HCT116 (cell line): ENCODE results near the gene TMPRSS7. TPM values are rescaled to one million over a fixed set of nuclear protein-coding genes. Genes with fewer than 3 reads are reported as not detected.

Experiments
- ATAC-seq: fragments of 200-7000 bp; cut with Tn5 transposase; 2 replicates; pipeline ENCODE4 v1.9.1; 2020; ENCODE audit warnings: mild to moderate bottlenecking, moderate library complexity
- BruUV-seq: library from RNA; stranded (reverse); fragments of 400-500 nt; replicated peaks from 2 replicates; lab custom pipeline; 2021; lab: Mats Ljungman, UMichigan
- CTCF ChIA-PET: fragments of 300-600 bp; sonication (Branson Sonifier 250); formaldehyde crosslinking; loops from one replicate; lab custom pipeline; 2021; ENCODE audit warnings: antibody characterized with exemption; lab: Charles Lee
- POLR2A ChIA-PET: fragments of 300-600, 350-600 bp; sonication (Branson Sonifier 250); formaldehyde crosslinking; loops from one replicate; lab custom pipeline; 2021; ENCODE audit warnings: antibody characterized with exemption; lab: Charles Lee
- RAD21 ChIA-PET, 2 experiments: fragments of 300-600 bp; sonication (Branson Sonifier 250); formaldehyde crosslinking; loops; one replicate each; lab custom pipeline; 2023; ENCODE audit warnings: low total read pairs in 2 of 2; ENCODE audit not compliant: uncharacterized antibody in 2 of 2, unreplicated experiment in 2 of 2, low non-redundant PET in 1 of 2; lab: Charles Lee
- DNase-seq: peaks from one replicate; pipeline ENCODE4 v3.0.0-alpha.2; 2010; ENCODE audit warnings: low read depth, low spot score
- H2AFZ ChIP-seq: fragments of 200-600 bp; shearing (Covaris generic), sonication (generic); 2 replicates; pipeline ENCODE4 v1.6.1; 2017; ENCODE audit warnings: low read depth, mixed run types, mixed read lengths, antibody characterized with exemption, low read length; ENCODE audit not compliant: poor library complexity, severe bottlenecking
- H3K27ac ChIP-seq: 2 replicates; pipeline ENCODE4 v1.5.1; 2012; ENCODE audit warnings: low read depth, low read length
- H3K27me3 ChIP-seq: fragments of 200-600 bp; sonication (generic); 2 replicates; pipeline ENCODE4 v1.6.1; 2016; ENCODE audit warnings: mixed run types, low read length, mixed read lengths; ENCODE audit not compliant: insufficient read depth
- H3K36me3 ChIP-seq, 2 experiments: fragments of 200-500 bp in 1 of 2; fragments of 200-600 bp in 1 of 2; sonication (Bioruptor generic) in 1 of 2; sonication (generic) in 1 of 2; 2 replicates each; pipeline versions ENCODE4 v1.5.1 to v1.6.1; 2014 to 2016; ENCODE audit warnings: low read length in 2 of 2, inconsistent platforms in 1 of 2, mixed read lengths in 1 of 2, mixed run types in 1 of 2; ENCODE audit not compliant: insufficient read depth in 2 of 2, control insufficient read depth in 1 of 2
- H3K4me1 ChIP-seq, 2 experiments: fragments of 200-600 bp in 1 of 2; sonication (generic) in 1 of 2; 2 replicates each; pipeline versions ENCODE4 v1.5.1 to v1.6.1; 2012 to 2017; ENCODE audit warnings: low read length in 2 of 2, inconsistent platforms in 1 of 2, mild to moderate bottlenecking in 1 of 2, mixed read lengths in 1 of 2, mixed run types in 1 of 2, moderate library complexity in 1 of 2; ENCODE audit not compliant: insufficient read depth in 2 of 2, control insufficient read depth in 1 of 2
- H3K4me2 ChIP-seq: fragments of 200-600 bp; sonication (generic); 2 replicates; pipeline ENCODE4 v1.6.1; 2017; ENCODE audit warnings: mixed run types, low read length, mixed read lengths
- H3K4me3 ChIP-seq, 2 experiments: fragments of 200-600 bp in 1 of 2; sonication (generic) in 1 of 2; replicated peaks in 1 of 2; 2 replicates each; pipeline ENCODE4 v1.5.1; 2011 to 2016; ENCODE audit warnings: low read length in 2 of 2, control low read depth in 1 of 2, low read depth in 1 of 2, mild to moderate bottlenecking in 1 of 2, mixed read lengths in 1 of 2, mixed run types in 1 of 2
- H3K79me2 ChIP-seq: fragments of 200-600 bp; sonication (generic); 2 replicates; pipeline ENCODE4 v1.6.1; 2017; ENCODE audit warnings: mild to moderate bottlenecking, mixed run types, low read length, moderate library complexity, mixed read lengths; ENCODE audit not compliant: insufficient read depth
- H3K9ac ChIP-seq: fragments of 200-600 bp; sonication (generic); 2 replicates; pipeline ENCODE4 v1.6.1; 2016; ENCODE audit warnings: low read length, mixed read lengths
- H3K9me2 ChIP-seq: fragments of 200-600 bp; sonication (generic), shearing (Covaris generic); 2 replicates; pipeline ENCODE4 v1.6.1; 2017; ENCODE audit warnings: mixed run types, mild to moderate bottlenecking, moderate library complexity; ENCODE audit not compliant: insufficient read depth
- H3K9me3 ChIP-seq, 2 experiments: fragments of 200-500 bp in 1 of 2; fragments of 200-600 bp in 1 of 2; sonication (Bioruptor generic) in 1 of 2; sonication (generic) in 1 of 2; 2 replicates each; pipeline ENCODE4 v1.6.1; 2014 to 2017; ENCODE audit warnings: low read length in 2 of 2, mixed read lengths in 2 of 2, inconsistent platforms in 1 of 2, low read depth in 1 of 2, mild to moderate bottlenecking in 1 of 2, mixed run types in 1 of 2, moderate library complexity in 1 of 2; ENCODE audit not compliant: control insufficient read depth in 1 of 2, insufficient read depth in 1 of 2
- H4K20me1 ChIP-seq: fragments of 200-600 bp; sonication (generic), shearing (Covaris generic); 2 replicates; pipeline ENCODE4 v1.6.1; 2017; ENCODE audit warnings: mixed run types, mild to moderate bottlenecking, moderate library complexity; ENCODE audit not compliant: insufficient read depth
- CBX3 ChIP-seq: IDR thresholded peaks from 2 replicates; pipeline ENCODE4 v1.6.1; 2012; ENCODE audit warnings: low read depth
- EGR1 ChIP-seq: IDR thresholded peaks from 2 replicates; pipeline ENCODE4 v1.6.1; 2012; ENCODE audit warnings: low read depth
- EZH2phosphoT487 ChIP-seq: fragments of 200-600 bp; IDR thresholded peaks from 2 replicates; pipeline ENCODE4 v1.6.1; 2018; ENCODE audit warnings: antibody characterized with exemption, borderline replicate concordance
- FOSL1 ChIP-seq: IDR thresholded peaks from 2 replicates; pipeline ENCODE4 v1.6.1; 2012; ENCODE audit warnings: low read depth
- JUND ChIP-seq: IDR thresholded peaks from 2 replicates; pipeline ENCODE4 v1.6.1; 2012
- POLR2AphosphoS5 ChIP-seq: IDR thresholded peaks from 2 replicates; pipeline ENCODE4 v1.6.1; 2011; ENCODE audit warnings: mild to moderate bottlenecking, low read depth, low read length, moderate library complexity
- REST ChIP-seq: IDR thresholded peaks from 2 replicates; pipeline ENCODE4 v1.6.1; 2012; ENCODE audit warnings: low read depth
- SP1 ChIP-seq: IDR thresholded peaks from 2 replicates; pipeline ENCODE4 v1.6.1; 2012; ENCODE audit warnings: low read depth
- TCF7L2 ChIP-seq: IDR thresholded peaks from 2 replicates; pipeline ENCODE4 v1.7.0; 2011; ENCODE audit warnings: borderline replicate concordance, inconsistent platforms; ENCODE audit not compliant: insufficient read depth, insufficient read length; ENCODE audit errors: extremely low read depth
- YY1 ChIP-seq: IDR thresholded peaks from 2 replicates; pipeline ENCODE4 v1.6.1; 2011; ENCODE audit warnings: low read length, low read depth, moderate library complexity, mild to moderate bottlenecking; ENCODE audit not compliant: insufficient replicate concordance; ENCODE audit errors: extremely low read depth
- ZNF274 ChIP-seq: fragments of 200-500 bp; sonication (Bioruptor generic); IDR thresholded peaks from 2 replicates; pipeline ENCODE4 v1.6.1; 2014; ENCODE audit warnings: mild to moderate bottlenecking, low read depth, low read length, inconsistent platforms
- intact Hi-C: fragments of 100-400 bp; cut with micrococcal nuclease; formaldehyde crosslinking; loops from 2 replicates; pipeline ENCODE4 v1.10.0; 2022
- total RNA-seq: library from RNA; stranded (reverse); gene quantifications from one replicate; pipeline ENCODE4 v1.2.1, GENCODE V29; 2021; ENCODE audit not compliant: unreplicated experiment

Gene TMPRSS7
- total RNA-seq, 1 experiment from 2014 or later, result not detected

- Histone ChIP-seq H3K9me3 (no peaks in the 10 kb centered on the region), H3K4me1 (peaks cover 2 to 41% of the 10 kb centered on the region in 2 experiments; a peak in 3 of 4 replicates), H3K27me3 (no peaks in the 10 kb centered on the region), H3K9me2 (no peaks in the 10 kb centered on the region), H3K27ac (no peak overlapping the region), H4K20me1 (no peaks in the 10 kb centered on the region), H3K36me3 (no peaks in the 10 kb centered on the region), H3K9ac (no peak overlapping the region), H3K4me2 (peak overlapping the region; percentile 61), H3K4me3 (peak overlapping the region in 1 of 2 experiments; percentile 5; a peak in 1 of 4 replicates), H3K79me2 (no peaks in the 10 kb centered on the region), H2AFZ (no peak overlapping the region)
- DNase-seq, result no peak
- RAD21 ChIA-PET, result no interaction called here
- CTCF ChIA-PET, result interaction anchor here (1.1 to 3.9 kb wide), 3 partner anchors 11 to 16 kb away, joined by 3 to 46 read pairs (median 7); no protein-coding TSS in a partner anchor
- BruUV-seq, result no TSS peak
- intact Hi-C loops, result no loop called here
- peak; percentile 43; the same call in 1 of the 2 replicates for ATAC-seq
- POLR2A ChIA-PET, result interaction anchor here (1.5 to 3.9 kb wide), 3 partner anchors 7 to 98 kb away, joined by 4 to 19 read pairs (median 6); partner anchors contain the start of gene ABHD10
- peak; percentile 14 for TF ChIP-seq YY1
- no peak for TF ChIP-seq REST
- TF ChIP-seq FOSL1, result peak; percentile 87
- TF ChIP-seq CBX3, result 0 out of 2 replicates have a peak, but pooled peaks have one; percentile 22
- TF ChIP-seq POLR2AphosphoS5, result no peak
- no peak for TF ChIP-seq TCF7L2
- peak; percentile 73 for TF ChIP-seq JUND
- no peak for TF ChIP-seq ZNF274
- peak; percentile 75 for TF ChIP-seq SP1
- no peak for TF ChIP-seq EZH2phosphoT487
- peak; percentile 93 for TF ChIP-seq EGR1
These were observed 32.2 kb upstream of the TMPRSS7 start for GRCh38 chr3:112002096-112002971.
